Activated T-helper 17 cell treated with anti-CD3 and anti-CD28 coated beads, Interleukin-2, amount 50 U/mL, for 72 hours (primary cell): ENCODE results near the gene PODNL1. TPM values are rescaled to one million over a fixed set of nuclear protein-coding genes. Genes with fewer than 3 reads are reported as not detected.

ENCODE experiments used
- ATAC-seq: fragments of 150-1000 bp; cut with Tn5 transposase; replicated peaks from 2 replicates; pipeline ENCODE4 v1.10.0; 2021; ENCODE audit warnings: mild to moderate bottlenecking, moderate library complexity
- H3K27ac Mint-ChIP-seq: one replicate; pipeline ENCODE4 v1.8.0; 2022; ENCODE audit warnings: mixed read lengths
- H3K27me3 Mint-ChIP-seq: one replicate; pipeline ENCODE4 v1.8.0; 2022; ENCODE audit warnings: mixed read lengths
- H3K36me3 Mint-ChIP-seq: one replicate; pipeline ENCODE4 v1.8.0; 2022; ENCODE audit warnings: low read depth, mild to moderate bottlenecking, mixed read lengths
- H3K4me1 Mint-ChIP-seq: one replicate; pipeline ENCODE4 v1.8.0; 2022; ENCODE audit warnings: mixed read lengths
- H3K4me3 Mint-ChIP-seq: one replicate; pipeline ENCODE4 v1.8.0; 2022; ENCODE audit warnings: mild to moderate bottlenecking, mixed read lengths
- H3K9me3 Mint-ChIP-seq: one replicate; pipeline ENCODE4 v1.8.0; 2022; ENCODE audit warnings: mixed read lengths
- total RNA-seq, 2 donors: library from RNA; stranded (reverse); gene quantifications; one replicate each; pipeline ENCODE4 v1.2.3, GENCODE V29; 2022

PODNL1 gene
- total RNA-seq, 2 donors from 2014 or later, result 0.90 to 1.0 TPM

DNA sequence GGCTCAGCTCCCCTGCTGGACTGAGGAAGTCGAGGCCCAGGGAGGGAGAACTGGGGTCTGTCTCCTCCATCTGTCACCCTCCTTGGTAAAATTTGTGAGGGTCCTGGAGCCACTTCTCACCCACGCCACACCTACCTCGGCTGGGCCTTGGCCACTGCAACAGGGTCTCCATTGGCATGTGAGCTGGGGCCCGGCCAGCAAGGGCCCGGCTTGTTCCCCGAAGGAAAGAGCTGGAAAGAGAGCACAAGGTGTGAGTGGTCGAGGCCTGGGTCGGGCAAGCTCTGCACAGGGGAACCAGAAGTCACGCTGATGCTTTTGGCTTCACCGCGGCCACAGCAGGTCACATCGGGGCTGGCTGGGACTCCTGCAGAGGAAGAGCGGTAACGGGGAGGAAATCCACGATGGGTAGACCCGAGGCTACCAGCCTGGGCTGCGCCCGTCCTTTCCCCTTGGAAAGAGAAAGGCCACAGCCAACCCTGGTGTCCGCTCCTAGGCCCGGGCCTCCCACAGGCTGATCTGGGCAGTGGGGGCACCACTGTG lies 52.3 kb downstream of the PODNL1 start:
- no peaks in the 10 kb centered on the region for H3K27me3 Mint-ChIP-seq
- H3K4me3 Mint-ChIP-seq, result no peak overlapping the region
- ATAC-seq, result no peak
- H3K27ac Mint-ChIP-seq, result no peak overlapping the region
- H3K36me3 Mint-ChIP-seq, result no peaks in the 10 kb centered on the region
- peaks cover 15% of the 10 kb centered on the region for H3K4me1 Mint-ChIP-seq
- no peaks in the 10 kb centered on the region for H3K9me3 Mint-ChIP-seq

DNA sequence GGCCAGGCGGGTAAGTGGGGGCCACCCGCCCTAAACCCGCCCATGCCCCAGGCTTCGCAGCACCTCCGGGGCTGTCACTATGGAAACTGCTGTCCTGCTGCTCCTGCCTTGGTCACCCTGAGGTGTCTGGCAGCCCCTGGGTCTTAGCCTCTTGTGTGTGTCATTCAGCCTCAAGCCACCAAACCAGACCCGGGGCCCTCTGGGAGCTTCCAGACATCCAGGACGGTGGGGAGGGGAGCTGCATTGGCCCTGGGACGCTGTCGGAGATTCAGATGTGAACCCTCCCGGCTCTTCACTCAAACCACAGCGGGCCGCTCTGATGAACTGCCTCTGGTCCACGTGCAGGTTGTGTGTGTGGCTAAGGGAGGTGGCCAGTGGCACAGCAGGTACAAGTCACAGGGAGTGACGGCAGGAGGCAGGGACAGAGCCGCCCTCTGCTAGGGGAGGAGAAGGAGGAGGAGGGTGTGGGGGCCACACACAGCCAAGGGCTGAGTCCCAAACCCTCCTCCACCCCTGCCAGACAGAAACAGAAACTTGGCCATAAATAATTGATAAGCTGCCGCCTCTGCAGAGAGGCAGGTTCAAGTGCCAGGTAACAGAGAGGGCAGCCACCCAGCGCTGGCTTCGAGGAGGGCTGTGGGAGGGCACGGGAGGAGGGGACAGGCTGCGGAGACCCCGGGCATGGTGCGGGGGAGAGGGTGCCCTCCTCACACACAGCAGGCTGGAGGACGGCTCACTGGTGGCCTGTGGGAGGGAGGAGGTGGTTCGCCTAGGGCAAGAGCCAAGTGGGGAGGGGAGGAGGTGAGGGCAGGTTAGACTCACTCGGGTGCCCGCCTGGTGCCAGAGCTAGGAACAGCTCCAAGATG lies 53.3 kb downstream of the PODNL1 start:
- no peaks in the 10 kb centered on the region for H3K27me3 Mint-ChIP-seq

DNA sequence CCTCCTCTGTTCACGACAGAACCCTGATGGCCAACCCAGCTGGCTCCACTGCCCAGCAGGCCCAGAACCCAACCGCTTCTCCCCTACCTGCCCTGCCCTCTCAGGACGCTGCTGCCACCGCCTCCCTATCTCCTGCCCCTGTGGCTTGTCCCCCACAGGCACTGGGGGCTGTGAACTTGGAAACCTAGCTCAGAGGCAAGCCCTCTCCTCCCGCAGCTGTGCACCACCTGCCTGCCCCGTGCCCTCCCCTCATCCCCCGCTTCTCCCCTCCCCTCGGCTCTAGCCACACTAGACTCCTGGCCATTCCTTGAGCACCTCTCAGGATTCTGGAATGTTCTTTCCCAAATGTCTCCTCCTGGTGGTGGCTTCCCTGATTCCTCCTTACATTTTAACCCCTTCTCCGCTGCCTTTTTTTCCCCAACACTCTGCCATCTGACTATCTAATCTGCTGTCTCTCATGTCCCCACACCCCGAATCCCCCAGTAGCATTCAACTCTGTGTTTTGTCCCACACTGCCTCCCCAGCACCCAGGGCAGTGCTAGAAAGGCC lies 54.6 kb downstream of the PODNL1 start:
- ATAC-seq, result no peak
- no peaks in the 10 kb centered on the region for H3K9me3 Mint-ChIP-seq
- H3K36me3 Mint-ChIP-seq, result no peaks in the 10 kb centered on the region
- H3K27ac Mint-ChIP-seq, result peak overlapping the region; percentile 74
- H3K4me1 Mint-ChIP-seq, result peaks cover 19% of the 10 kb centered on the region
- no peaks in the 10 kb centered on the region for H3K27me3 Mint-ChIP-seq
- no peak overlapping the region for H3K4me3 Mint-ChIP-seq

More for the DNA sequence above, 53.3 kb downstream of the PODNL1 start:
- no peak overlapping the region for H3K4me3 Mint-ChIP-seq
- H3K4me1 Mint-ChIP-seq, result peaks cover 19% of the 10 kb centered on the region
- no peak for ATAC-seq
- H3K9me3 Mint-ChIP-seq, result no peaks in the 10 kb centered on the region
- no peaks in the 10 kb centered on the region for H3K36me3 Mint-ChIP-seq
- no peak overlapping the region for H3K27ac Mint-ChIP-seq

DNA sequence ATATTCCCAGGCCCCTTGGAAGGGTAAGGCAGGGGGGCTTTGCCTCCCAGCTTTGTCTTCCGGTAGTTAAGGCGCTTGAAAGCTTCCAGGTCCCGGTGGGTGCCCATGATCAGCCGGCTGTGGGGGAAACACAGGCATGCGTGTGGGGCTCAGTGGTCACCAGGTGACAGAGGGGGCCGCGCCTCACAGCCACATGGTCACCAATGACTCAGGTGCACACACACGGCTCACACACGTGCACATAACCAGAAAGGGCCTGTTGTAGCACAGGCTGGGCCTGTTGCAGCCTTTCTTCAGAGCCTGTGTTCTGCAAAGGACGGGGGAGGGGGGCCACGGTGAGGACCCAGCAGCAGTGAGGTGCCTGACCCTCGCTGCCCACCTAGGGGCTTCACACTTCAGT lies 55.4 kb downstream of the PODNL1 start:
- no peaks in the 10 kb centered on the region for H3K9me3 Mint-ChIP-seq
- no peaks in the 10 kb centered on the region for H3K36me3 Mint-ChIP-seq
- no peaks in the 10 kb centered on the region for H3K27me3 Mint-ChIP-seq
- no peak for ATAC-seq
- peaks cover 19% of the 10 kb centered on the region for H3K4me1 Mint-ChIP-seq
- no peak overlapping the region for H3K4me3 Mint-ChIP-seq
- peak overlapping the region; percentile 89 for H3K27ac Mint-ChIP-seq

DNA sequence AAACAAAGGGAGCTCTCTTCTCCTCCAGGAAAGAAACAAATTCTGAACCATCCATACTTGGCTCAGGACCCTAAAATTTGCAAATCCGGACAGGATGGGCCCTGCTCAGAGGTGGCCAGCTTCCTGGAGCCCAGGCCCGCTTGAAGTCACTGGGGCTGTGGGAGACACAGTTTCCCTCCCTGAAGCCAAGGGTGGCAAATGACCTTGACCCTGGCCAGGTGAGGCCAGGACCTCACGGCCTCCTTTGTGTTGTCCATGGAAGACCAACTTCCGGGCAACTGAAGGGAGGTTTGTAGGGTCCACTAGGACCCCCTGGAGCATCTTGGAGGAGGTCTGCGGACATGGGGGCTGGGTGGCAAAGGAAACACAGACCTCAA lies 55.8 kb downstream of the PODNL1 start:
- ATAC-seq, result no peak
- Mint-ChIP-seq H3K4me1 (peaks cover 19% of the 10 kb centered on the region), H3K27ac (peak overlapping the region; percentile 89), H3K9me3 (no peaks in the 10 kb centered on the region), H3K36me3 (no peaks in the 10 kb centered on the region), H3K4me3 (peak overlapping the region; percentile 75), H3K27me3 (no peaks in the 10 kb centered on the region)

DNA sequence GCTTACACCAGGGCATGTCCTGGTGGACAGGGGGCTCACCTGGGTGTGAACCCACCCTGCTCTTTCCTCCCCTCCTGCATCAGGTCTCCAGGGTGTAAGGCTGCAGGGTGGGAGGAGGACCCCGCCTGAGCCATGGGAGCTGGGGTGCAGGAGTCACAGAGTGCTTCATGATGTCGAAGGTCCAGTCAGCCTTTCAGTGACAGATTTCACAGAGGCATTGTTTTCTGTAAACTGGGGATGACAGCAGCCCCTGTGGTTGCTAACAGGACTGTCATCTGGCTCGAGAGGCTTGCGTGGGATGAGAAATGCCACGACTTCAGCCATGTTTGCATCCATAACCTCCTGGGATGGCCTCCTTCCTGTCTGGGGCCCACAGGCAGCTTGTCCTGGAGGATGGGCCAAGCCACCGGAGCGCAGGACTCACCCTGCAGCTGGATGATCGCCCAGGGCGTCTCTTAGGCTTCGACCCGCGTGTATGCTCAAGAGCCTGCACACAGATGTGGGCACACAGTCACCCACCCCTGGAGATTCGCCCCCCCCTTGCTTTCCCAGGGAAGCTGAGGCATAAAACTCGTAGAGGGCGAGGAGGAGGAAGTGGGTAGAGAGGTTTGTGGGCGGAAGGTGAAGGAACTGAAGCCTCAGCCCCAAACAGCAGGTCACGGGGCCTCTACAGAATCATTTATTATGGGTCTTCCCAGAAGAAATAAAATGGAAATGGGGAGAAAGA lies 56.4 kb downstream of the PODNL1 start:
- Mint-ChIP-seq H3K9me3 (no peaks in the 10 kb centered on the region), H3K4me3 (peak overlapping the region; percentile 75), H3K27ac (peak overlapping the region; percentile 89), H3K27me3 (no peaks in the 10 kb centered on the region), H3K4me1 (peaks cover 19% of the 10 kb centered on the region), H3K36me3 (no peaks in the 10 kb centered on the region)
- ATAC-seq, result peak; percentile 69

DNA sequence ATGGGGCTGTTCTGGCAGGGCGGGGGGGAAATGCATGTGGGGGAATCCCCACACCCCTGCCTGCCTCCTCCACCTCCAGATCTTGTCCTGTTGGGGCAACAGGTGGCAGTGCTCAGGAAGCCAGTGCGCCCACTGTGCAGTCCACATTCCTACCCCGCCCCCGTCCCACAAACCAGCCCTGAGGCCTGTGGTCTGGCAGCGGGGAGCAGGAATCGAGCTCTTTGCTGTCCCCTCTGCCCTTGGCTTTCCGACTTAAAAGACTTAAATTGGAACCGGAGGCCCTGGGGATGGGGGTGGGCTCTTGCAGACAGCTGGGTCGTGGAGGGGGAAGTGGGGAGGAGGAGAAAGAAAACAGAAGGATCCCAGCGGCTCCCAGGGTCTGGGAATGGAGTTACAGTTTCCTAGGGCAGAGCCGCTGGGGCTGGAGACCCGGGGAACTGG lies 56.9 kb downstream of the PODNL1 start:
- no peaks in the 10 kb centered on the region for H3K9me3 Mint-ChIP-seq
- ATAC-seq, result peak; percentile 5
- no peaks in the 10 kb centered on the region for H3K36me3 Mint-ChIP-seq
- H3K27me3 Mint-ChIP-seq, result no peaks in the 10 kb centered on the region
- H3K4me3 Mint-ChIP-seq, result peak overlapping the region; percentile 75
- peak overlapping the region; percentile 89 for H3K27ac Mint-ChIP-seq
- H3K4me1 Mint-ChIP-seq, result peaks cover 19% of the 10 kb centered on the region

Other genes with a start within 250 kb of the PODNL1 start
- gene MRI1, start 173.9 kb downstream of the PODNL1 start, total RNA-seq, result 10 to 100 TPM; 45.3 to 53.7 TPM
- gene C19orf53, start 164.0 kb downstream of the PODNL1 start, total RNA-seq, result 100 to 1,000 TPM in 1 of 2 donors, 10 to 100 TPM in 1; 76.7 to 127 TPM
- 10 to 100 TPM in 1 of 2 donors, 1 to 10 TPM in 1; 5.4 to 10.6 TPM for gene ZSWIM4, start 143.0 kb downstream of the PODNL1 start, total RNA-seq
- 1 to 10 TPM; 1.2 to 3.6 TPM for gene NANOS3, start 61.3 kb downstream of the PODNL1 start, total RNA-seq
- 10 to 100 TPM in 1 of 2 donors, 1 to 10 TPM in 1; 4.8 to 12.5 TPM for gene BRME1, start 32.3 kb downstream of the PODNL1 start, total RNA-seq
- gene CC2D1A, start 32.2 kb downstream of the PODNL1 start, total RNA-seq, result 10 to 100 TPM; 34.6 to 35.4 TPM
- gene DCAF15, start 14.1 kb upstream of the PODNL1 start, total RNA-seq, result 10 to 100 TPM; 60.9 to 67.7 TPM
- gene RFX1, start 67.9 kb upstream of the PODNL1 start, total RNA-seq, result 10 to 100 TPM; 12.6 to 12.9 TPM
- gene RLN3, start 89.7 kb upstream of the PODNL1 start, total RNA-seq, result not detected
- gene IL27RA, start 93.3 kb upstream of the PODNL1 start, total RNA-seq, result 10 to 100 TPM; 52.1 to 53.9 TPM
- gene PALM3, start 123.7 kb upstream of the PODNL1 start, total RNA-seq, result not detected
- 1 to 10 TPM; 1.5 to 4.1 TPM for gene MISP3, start 134.4 kb upstream of the PODNL1 start, total RNA-seq
- under 1 TPM in 1 of 2 donors, not detected in 1; 0.42 TPM for gene C19orf67, start 147.4 kb upstream of the PODNL1 start, total RNA-seq
- gene SAMD1, start 152.3 kb upstream of the PODNL1 start, total RNA-seq, result 10 to 100 TPM; 62.1 to 77.5 TPM
- 10 to 100 TPM; 43.1 to 69.5 TPM for gene PRKACA, start 179.3 kb upstream of the PODNL1 start, total RNA-seq
- gene ASF1B, start 198.2 kb upstream of the PODNL1 start, total RNA-seq, result 10 to 100 TPM; 62.6 to 73.7 TPM